Measurements from ENCODE around the gene OXA1L. TPM values are rescaled to one million over a fixed set of nuclear protein-coding genes. Genes with fewer than 3 reads are reported as not detected.

The OXA1L gene
- total RNA-seq, 1 experiment from 2014 or later = 106 TPM

Other genes starting within 250 kb of the OXA1L start
- gene DAD1, start 177.5 kb upstream of the OXA1L start, total RNA-seq (2014; rRNA removed; shearing (Covaris generic)) = 486 and 521 TPM in 2 replicates
- gene ABHD4, start 168.4 kb upstream of the OXA1L start, total RNA-seq (2014; rRNA removed; shearing (Covaris generic)) = 15.5 and 16.1 TPM in 2 replicates
- not detected in 2 replicates for gene OR6J1, start 122.3 kb upstream of the OXA1L start, total RNA-seq (2014; rRNA removed; shearing (Covaris generic))
- gene SLC7A7, start 48.7 kb downstream of the OXA1L start, total RNA-seq (2014; rRNA removed; shearing (Covaris generic)) = 2.2 and 2.5 TPM in 2 replicates
- 93.9 and 100 TPM in 2 replicates for gene MRPL52, start 63.2 kb downstream of the OXA1L start, total RNA-seq (2014; rRNA removed; shearing (Covaris generic))
- 613 and 718 TPM in 2 replicates for gene MMP14, start 69.9 kb downstream of the OXA1L start, total RNA-seq (2014; rRNA removed; shearing (Covaris generic))
- 41.9 and 44.9 TPM in 2 replicates for gene LRP10, start 105.1 kb downstream of the OXA1L start, total RNA-seq (2014; rRNA removed; shearing (Covaris generic))
- 0.12 and 0.59 TPM in 2 replicates for gene REM2, start 116.5 kb downstream of the OXA1L start, total RNA-seq (2014; rRNA removed; shearing (Covaris generic))
- gene RBM23, start 152.5 kb downstream of the OXA1L start, total RNA-seq (2014; rRNA removed; shearing (Covaris generic)) = 79.2 and 93.5 TPM in 2 replicates
- gene PRMT5, start 162.7 kb downstream of the OXA1L start, total RNA-seq (2014; rRNA removed; shearing (Covaris generic)) = 49.3 and 61.1 TPM in 2 replicates
- 35.3 and 59.3 TPM in 2 replicates for gene HAUS4, start 190.4 kb downstream of the OXA1L start, total RNA-seq (2014; rRNA removed; shearing (Covaris generic))
- gene AJUBA, start 215.9 kb downstream of the OXA1L start, total RNA-seq (2014; rRNA removed; shearing (Covaris generic)) = 31.0 and 35.3 TPM in 2 replicates
- 4.4 and 8.2 TPM in 2 replicates for gene C14orf93, start 243.5 kb downstream of the OXA1L start, total RNA-seq (2014; rRNA removed; shearing (Covaris generic))